ENCODE data around the gene ANGEL2.

GRCh38 chr1:212974711-212975110, 41.0 kb downstream of the ANGEL2 start:
- TF ChIP-seq ZNF335 (CRISPR knock-in tag; IDR thresholded peaks at IDR 0.05) = no peak
- TF ChIP-seq AFF4 (CRISPR knock-in tag; IDR thresholded peaks at IDR 0.05) = no peak

Data from HepG2 (cell line).